ENCODE measurements around the gene RABAC1. TPM values are rescaled to one million over a fixed set of nuclear protein-coding genes. Genes with fewer than 3 reads are reported as not detected.
A peak's percentile ranks its signal among the peaks of the same experiment; 100 is the strongest.

The RABAC1 gene
- total RNA-seq, 6 experiments from 2014 or later = 53.6 to 124 (median 75.8) TPM

DNA sequence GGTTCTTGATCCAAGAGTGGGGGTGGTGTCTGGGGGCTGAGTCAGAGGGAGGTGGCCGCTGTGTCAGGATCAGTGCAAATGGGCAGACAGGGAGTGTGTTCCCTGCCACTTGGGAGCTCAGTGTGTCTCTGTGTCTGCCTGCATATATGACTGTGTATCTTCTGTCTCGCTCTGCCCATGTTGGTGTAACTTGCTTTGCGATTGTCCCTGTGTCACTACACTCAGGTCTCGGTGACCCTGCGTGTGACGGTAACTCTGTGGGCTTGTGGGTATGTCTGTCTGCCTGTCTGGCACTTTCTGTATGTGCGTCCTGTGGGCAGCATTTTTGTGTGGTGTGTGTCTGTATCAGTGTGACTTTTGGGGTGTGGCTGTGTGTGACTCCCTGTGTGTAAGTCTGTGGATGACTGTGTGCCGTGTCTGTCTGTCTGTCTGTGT is 22.7 kb downstream of the RABAC1 start:
- Histone ChIP-seq H3K9me3 (no peaks in the 10 kb centered on the region), H3K36me3 (no peaks in the 10 kb centered on the region), H3K4me1 (peaks cover 0 to 6% (median 0%) of the 10 kb centered on the region in 4 donors), H3K27ac (no peak overlapping the region), H3K4me3 (no peak overlapping the region), H3K27me3 (peaks cover under 1 to 9% of the 10 kb centered on the region in 2 donors)
- DNase-seq (no peak), ATAC-seq (no peak)
- TF ChIP-seq, protein P1, sequence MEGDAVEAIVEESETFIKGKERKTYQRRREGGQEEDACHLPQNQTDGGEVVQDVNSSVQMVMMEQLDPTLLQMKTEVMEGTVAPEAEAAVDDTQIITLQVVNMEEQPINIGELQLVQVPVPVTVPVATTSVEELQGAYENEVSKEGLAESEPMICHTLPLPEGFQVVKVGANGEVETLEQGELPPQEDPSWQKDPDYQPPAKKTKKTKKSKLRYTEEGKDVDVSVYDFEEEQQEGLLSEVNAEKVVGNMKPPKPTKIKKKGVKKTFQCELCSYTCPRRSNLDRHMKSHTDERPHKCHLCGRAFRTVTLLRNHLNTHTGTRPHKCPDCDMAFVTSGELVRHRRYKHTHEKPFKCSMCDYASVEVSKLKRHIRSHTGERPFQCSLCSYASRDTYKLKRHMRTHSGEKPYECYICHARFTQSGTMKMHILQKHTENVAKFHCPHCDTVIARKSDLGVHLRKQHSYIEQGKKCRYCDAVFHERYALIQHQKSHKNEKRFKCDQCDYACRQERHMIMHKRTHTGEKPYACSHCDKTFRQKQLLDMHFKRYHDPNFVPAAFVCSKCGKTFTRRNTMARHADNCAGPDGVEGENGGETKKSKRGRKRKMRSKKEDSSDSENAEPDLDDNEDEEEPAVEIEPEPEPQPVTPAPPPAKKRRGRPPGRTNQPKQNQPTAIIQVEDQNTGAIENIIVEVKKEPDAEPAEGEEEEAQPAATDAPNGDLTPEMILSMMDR (IDR thresholded peaks at IDR 0.05) = no peak
- TF ChIP-seq POLR2A (IDR thresholded peaks at IDR 0.05) = no peak
- intact Hi-C loops (cut with DNase I) = loop anchor here in 1 of 2 donors (10.0 kb wide), 1 partner anchor 62 kb away; the partner anchor contains the start of gene CD79A
- WGBS (ENCODE audit: insufficient coverage, low coverage, low lambda C conversion rate, missing lambda C conversion rate) = 82% methylated on average over 6 of the region's 8 CpGs

DNA sequence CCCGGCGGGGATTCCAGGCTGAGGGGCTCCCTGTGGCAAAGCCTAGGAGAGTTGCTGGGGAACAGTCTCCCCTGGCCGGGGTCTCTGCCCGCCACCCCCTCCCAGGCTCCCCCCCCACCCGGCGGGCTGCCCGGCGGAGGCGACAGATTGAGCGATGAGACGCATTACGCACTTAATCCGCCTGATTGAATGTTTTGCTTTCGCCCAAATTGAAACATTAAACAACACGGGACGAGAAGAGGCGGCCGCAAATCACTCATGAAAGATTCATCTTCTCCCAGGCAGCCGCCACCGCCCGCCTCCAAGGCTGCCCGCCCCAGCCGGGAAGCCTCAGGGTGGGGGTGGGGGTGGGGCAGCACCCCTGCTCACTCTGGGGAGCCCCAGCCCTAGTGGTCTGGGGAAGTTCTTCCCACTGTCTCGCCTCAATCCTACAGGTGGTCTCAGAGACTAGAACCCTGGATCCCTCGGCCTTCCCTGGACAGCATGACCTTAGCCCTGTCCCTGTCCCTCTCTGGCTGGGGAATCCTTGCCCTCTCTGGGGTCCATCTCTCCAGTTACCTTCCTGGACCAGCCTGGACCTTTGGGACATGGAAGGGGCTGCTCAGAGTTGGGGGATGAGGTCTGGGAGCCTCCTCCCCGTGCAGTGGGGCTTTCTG is 23.2 kb downstream of the RABAC1 start:
- DNase-seq (no peak), ATAC-seq (no peak)
- Histone ChIP-seq H3K9me3 (no peaks in the 10 kb centered on the region), H3K4me1 (peaks cover 0 to 5% (median 0%) of the 10 kb centered on the region in 4 donors), H3K4me3 (no peak overlapping the region), H3K27me3 (peaks cover 4 to 5% of the 10 kb centered on the region in 2 donors), H3K36me3 (no peaks in the 10 kb centered on the region), H3K27ac (no peak overlapping the region)
- TF ChIP-seq POLR2A (IDR thresholded peaks at IDR 0.05) = no peak
- TF ChIP-seq, protein P1 (IDR thresholded peaks at IDR 0.05) = no peak
- intact Hi-C loops (cut with DNase I) = loop anchor here in 1 of 2 donors (10.0 kb wide), 1 partner anchor 61 kb away; the partner anchor contains the start of gene CD79A
- 17% methylated on average over 21 of the region's 26 CpGs for WGBS (ENCODE audit: insufficient coverage, low coverage, low lambda C conversion rate, missing lambda C conversion rate)

DNA sequence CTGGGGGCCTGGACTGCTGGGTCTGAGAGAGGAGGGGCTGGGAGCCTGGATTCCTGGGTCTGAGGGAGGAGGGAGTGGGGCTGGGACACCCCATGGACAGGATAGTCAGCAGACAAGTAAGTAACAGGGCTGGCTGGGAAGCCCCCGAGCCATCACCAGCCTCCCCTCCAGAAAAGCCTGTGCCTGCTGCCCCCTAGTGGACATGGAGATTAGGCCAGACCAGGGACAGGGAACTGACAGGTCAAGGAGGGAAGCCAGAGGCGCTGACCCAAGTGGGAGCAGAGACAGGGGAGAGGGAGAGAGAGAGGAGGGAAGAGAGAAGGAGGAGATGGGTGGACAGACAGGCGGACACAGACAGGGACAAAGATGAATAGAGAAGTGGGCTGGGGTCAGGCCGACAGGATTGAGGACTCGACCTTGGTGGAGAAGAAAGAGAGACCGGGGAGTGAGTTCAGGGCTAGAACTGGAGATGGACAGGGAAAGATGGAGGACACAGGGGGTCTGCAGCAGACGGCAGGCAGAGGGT is 24.2 kb downstream of the RABAC1 start:
- no peaks in the 10 kb centered on the region for H3K9me3 ChIP-seq
- ATAC-seq (peak; percentile 62 to 87 (median 82)), DNase-seq (peak in 2 of 3 donors; percentile 64 to 68)
- H3K36me3 ChIP-seq = no peaks in the 10 kb centered on the region
- TF ChIP-seq POLR2A (IDR thresholded peaks at IDR 0.05) = no peak
- TF ChIP-seq, protein P1 (IDR thresholded peaks at IDR 0.05) = peak; percentile 63 to 80 (median 72)
- H3K27me3 ChIP-seq = peaks cover 4 to 11% of the 10 kb centered on the region in 2 donors
- 10% methylated on average over 6 of the region's 7 CpGs for WGBS (ENCODE audit: insufficient coverage, low coverage, low lambda C conversion rate, missing lambda C conversion rate)
- H3K4me1 ChIP-seq = no peaks in the 10 kb centered on the region
- intact Hi-C loops (cut with DNase I) = loop anchor here in 1 of 2 donors (10.0 kb wide), 1 partner anchor 60 kb away; the partner anchor contains the start of gene CD79A
- no peak overlapping the region for H3K4me3 ChIP-seq
- no peak overlapping the region for H3K27ac ChIP-seq

DNA sequence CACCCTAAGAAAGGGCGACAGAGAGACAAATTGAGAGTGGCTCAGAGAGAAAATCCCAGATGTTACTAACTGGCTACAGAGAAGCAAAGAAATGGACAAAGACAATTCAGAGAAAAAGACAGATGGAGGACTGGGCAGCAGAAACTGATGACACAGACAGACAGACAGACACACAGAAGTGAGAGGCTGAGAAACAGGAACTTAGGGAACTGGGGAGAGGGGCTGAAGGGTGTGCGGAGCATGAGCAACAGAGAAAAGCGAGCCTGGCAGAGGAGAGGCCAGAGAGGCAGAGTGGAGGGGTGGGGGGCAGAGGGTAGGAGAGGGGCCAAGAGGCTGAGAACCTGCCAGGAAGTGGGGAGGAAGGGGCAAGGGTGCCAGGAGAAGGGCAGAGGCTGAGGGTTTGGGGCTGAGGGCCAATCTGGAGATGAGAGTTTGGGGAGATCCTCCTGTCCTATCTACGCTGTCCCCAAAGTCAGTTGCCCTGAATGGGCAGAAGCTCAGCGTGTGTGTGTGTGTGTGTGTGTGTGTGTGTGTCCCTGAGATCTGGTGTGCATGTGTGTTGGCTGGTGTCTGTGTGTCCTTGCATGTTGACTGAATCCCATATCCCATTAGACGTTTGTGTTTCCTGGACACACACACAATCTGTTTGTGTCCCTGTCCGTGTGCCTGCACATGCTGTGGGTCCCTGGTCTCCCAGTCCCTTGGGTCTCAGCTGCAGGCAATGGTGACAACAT is 25.3 kb downstream of the RABAC1 start:
- no peak for TF ChIP-seq POLR2A (IDR thresholded peaks at IDR 0.05)
- TF ChIP-seq, protein P1 (IDR thresholded peaks at IDR 0.05) = no peak
- Histone ChIP-seq H3K36me3 (no peaks in the 10 kb centered on the region), H3K9me3 (no peaks in the 10 kb centered on the region), H3K27me3 (peaks cover 4 to 17% of the 10 kb centered on the region in 2 donors), H3K27ac (no peak overlapping the region), H3K4me1 (no peaks in the 10 kb centered on the region), H3K4me3 (no peak overlapping the region)
- 39% methylated on average over 7 of the region's 7 CpGs for WGBS (ENCODE audit: insufficient coverage, low coverage, low lambda C conversion rate, missing lambda C conversion rate)
- intact Hi-C loops (cut with DNase I) = loop anchor here in 1 of 2 donors (10.0 kb wide), 1 partner anchor 59 kb away; the partner anchor contains the start of gene CD79A
- ATAC-seq = no peak
- no peak for DNase-seq
